Pancreas (tissue), 10 donors: Measurements from ENCODE around the gene ACSM3. TPM values are rescaled to one million over a fixed set of nuclear protein-coding genes. Genes with fewer than 3 reads are reported as not detected.

Experiments used
- ATAC-seq, 4 donors: fragments of 200-7000 bp; cut with Tn5 transposase; one replicate each; pipeline versions ENCODE4 v1.8.0 to v1.9.1; 2020; ENCODE audit warnings: mild to moderate bottlenecking in 4 of 4, moderate library complexity in 4 of 4
- DNase-seq, 6 donors: peaks; one replicate each; pipeline ENCODE4 v3.0.0-alpha.2; 2020
- FAIRE-seq: peaks from 2 replicates; lab custom pipeline; 2012; peaks lifted over from hg19 to GRCh38; lab: Jason Lieb, UNC
- H3K27ac ChIP-seq, 4 donors: fragments of 200-600 bp; sonication (generic); 1 replicate in 3 of 4; 2 replicates in 1 of 4; pipeline versions ENCODE4 v1.5.0 to v1.8.0; 2020
- H3K27me3 ChIP-seq, 4 donors: fragments of 200-600 bp; one replicate each; pipeline ENCODE4 v1.8.0; 2021
- H3K36me3 ChIP-seq, 3 donors: fragments of 200-600 bp; sonication (generic) in 1 of 3; one replicate each; pipeline versions ENCODE4 v1.5.0 to v1.8.0; 2020 to 2021
- H3K4me1 ChIP-seq, 3 donors: fragments of 200-600 bp; one replicate each; pipeline ENCODE4 v1.8.0; 2021
- H3K4me3 ChIP-seq, 4 donors: fragments of 200-600 bp; sonication (generic) in 2 of 4; one replicate each; pipeline versions ENCODE4 v1.5.0 to v1.8.0; 2020 to 2021
- H3K9me3 ChIP-seq, 4 donors: fragments of 200-600 bp; one replicate each; pipeline ENCODE4 v1.8.0; 2021
- CTCF ChIP-seq, 4 donors: fragments of 200-600 bp; sonication (generic) in 3 of 4; IDR thresholded peaks; one replicate each; pipeline versions ENCODE4 v1.5.0 to v1.8.0; 2021; ENCODE audit warnings: antibody characterized with exemption in 4 of 4
- WGBS, 2 donors: extraction: QIAGEN DNeasy Blood & Tissue Kit; methylation state at CpG; one replicate each; pipeline ENCODE4 v1.1.7; 2013; 5-methylcytosine and 5-hydroxymethylcytosine counted together
- intact Hi-C, 3 donors: fragments of 100-400 bp; cut with DNase I; formaldehyde crosslinking; loops; one replicate each; pipeline versions ENCODE4 v1.11.1 to v1.14.2; 2022
- polyA plus RNA-seq, 2 donors: library from polyadenylated mRNA; stranded (reverse); fragments of 200-250 nt; gene quantifications; one replicate each; pipeline ENCODE4 v1.2.3, GENCODE V29; 2013
- total RNA-seq, 6 donors: library from RNA; stranded (reverse); fragmentation: NEBNext Ultra II Directional in 4 of 6; extraction: Animal tissue kit (Norgen Biotek cat#: 25700) in 4 of 6; gene quantifications; one replicate each; pipeline versions ENCODE4 v1.2.1 to v1.2.4, GENCODE V29; 2021 to 2023
- donor health status: healthy with polysubstance abuse.
- donor health status: DM: no; HTN: no; CAD: no; lungs with moderate emphysema.
- donor health status: DM: no; HTN: no; CAD: no.
- donor health status: control.
- donor health status: control.
- donor health status: Bipolar disorder and iron deficiency.
- donor health status: DM: yes; HTN: yes; CAD: no.
- donor health status: DM: no; HTN: no; CAD: no.
- donor health status: DM: no; HTN: no; CAD: no.
- donor health status: DM: yes; HTN: yes; CAD: no.

Gene ACSM3
- total and polyA plus RNA-seq, 8 donors = 39.1 to 104 (median 46.7) TPM

GRCh38 chr16:20826039-20826566 lies 62.3 kb downstream of the ACSM3 start:
- ATAC-seq (peak in 3 of 4 donors; percentile 43 to 70 (median 63)), DNase-seq (no peak), FAIRE-seq (no peak)
- no peaks in the 10 kb centered on the region for H3K4me1 ChIP-seq
- intact Hi-C loops = no loop called here
- 31 to 32% methylated on average over 3 of the region's 3 CpGs for WGBS, 2 donors
- no peak overlapping the region for H3K27ac ChIP-seq
- no peaks in the 10 kb centered on the region for H3K27me3 ChIP-seq
- no peak overlapping the region for H3K4me3 ChIP-seq
- no peaks in the 10 kb centered on the region for H3K36me3 ChIP-seq
- TF ChIP-seq CTCF (IDR thresholded peaks at IDR 0.05) = no peak
- H3K9me3 ChIP-seq = no peaks in the 10 kb centered on the region

GRCh38 chr16:20829536-20829935 lies 65.7 kb downstream of the ACSM3 start:
- intact Hi-C loops = no loop called here
- TF ChIP-seq CTCF (IDR thresholded peaks at IDR 0.05) = no peak
- WGBS, 2 donors = 76 to 81% methylated on average over 1 of the region's 1 CpG
- H3K4me3 ChIP-seq = no peak overlapping the region
- no peaks in the 10 kb centered on the region for H3K4me1 ChIP-seq
- no peaks in the 10 kb centered on the region for H3K27me3 ChIP-seq
- DNase-seq (no peak), FAIRE-seq (no peak), ATAC-seq (no peak)
- no peaks in the 10 kb centered on the region for H3K36me3 ChIP-seq
- H3K27ac ChIP-seq = no peak overlapping the region
- no peaks in the 10 kb centered on the region for H3K9me3 ChIP-seq

GRCh38 chr16:20830372-20830771 lies 66.6 kb downstream of the ACSM3 start:
- FAIRE-seq (no peak), DNase-seq (no peak), ATAC-seq (no peak)
- WGBS, 2 donors = 90 to 100% methylated on average over 1 of the region's 1 CpG
- no peak for TF ChIP-seq CTCF (IDR thresholded peaks at IDR 0.05)
- intact Hi-C loops = no loop called here
- Histone ChIP-seq H3K9me3 (no peaks in the 10 kb centered on the region), H3K27me3 (no peaks in the 10 kb centered on the region), H3K36me3 (no peaks in the 10 kb centered on the region), H3K4me3 (no peak overlapping the region), H3K4me1 (no peaks in the 10 kb centered on the region), H3K27ac (no peak overlapping the region)

GRCh38 chr16:20833086-20833485 lies 69.3 kb downstream of the ACSM3 start:
- Histone ChIP-seq H3K4me1 (no peaks in the 10 kb centered on the region), H3K36me3 (no peaks in the 10 kb centered on the region), H3K27ac (no peak overlapping the region), H3K4me3 (no peak overlapping the region), H3K27me3 (no peaks in the 10 kb centered on the region), H3K9me3 (no peaks in the 10 kb centered on the region)
- no peak for FAIRE-seq
- intact Hi-C loops = no loop called here
- WGBS, 2 donors = 69 to 86% methylated on average over 2 of the region's 2 CpGs
- no peak for DNase-seq
- TF ChIP-seq CTCF (IDR thresholded peaks at IDR 0.05) = no peak
- no peak for ATAC-seq

GRCh38 chr16:20838240-20838639 lies 74.4 kb downstream of the ACSM3 start:
- intact Hi-C loops = no loop called here
- no peak for DNase-seq
- Histone ChIP-seq H3K9me3 (no peaks in the 10 kb centered on the region), H3K27me3 (no peaks in the 10 kb centered on the region), H3K27ac (no peak overlapping the region), H3K36me3 (no peaks in the 10 kb centered on the region), H3K4me1 (no peaks in the 10 kb centered on the region), H3K4me3 (no peak overlapping the region)
- WGBS, 2 donors = 65 to 73% methylated on average over 1 of the region's 1 CpG
- TF ChIP-seq CTCF (IDR thresholded peaks at IDR 0.05) = no peak
- no peak for ATAC-seq
- no peak for FAIRE-seq
